GM12878 (cell line): ENCODE data around the gene F10. TPM values are rescaled to one million over a fixed set of nuclear protein-coding genes. Genes with fewer than 3 reads are reported as not detected.

Source experiments
- ATAC-seq: fragments of 200-7000 bp; cut with Tn5 transposase; 3 replicates; pipeline ENCODE4 v1.9.1; 2020; ENCODE audit warnings: mild to moderate bottlenecking, moderate library complexity
- BruUV-seq: library from RNA; stranded (reverse); fragments of 400-500 nt; replicated peaks from 2 replicates; lab custom pipeline; 2021; lab: Mats Ljungman, UMichigan
- CTCF ChIA-PET: fragments of 300-600 bp; sonication (Branson Sonifier 250); formaldehyde crosslinking; extraction: SDS; loops from one replicate; lab custom pipeline; 2021; ENCODE audit warnings: inconsistent platforms; lab: Yijun Ruan, JAX
- POLR2A ChIA-PET: fragments of 350-600 bp; formaldehyde crosslinking; extraction: SDS; loops from one replicate; lab custom pipeline; 2021; ENCODE audit warnings: inconsistent platforms; lab: Charles Lee
- RAD21 ChIA-PET: fragments of 300-600 bp; sonication (Branson Sonifier 250); formaldehyde crosslinking; loops from one replicate; lab custom pipeline; 2023; ENCODE audit warnings: antibody characterized with exemption; ENCODE audit not compliant: unreplicated experiment; lab: Charles Lee
- SMC1A ChIA-PET: fragments of 300-600 bp; sonication (Branson Sonifier 250); formaldehyde crosslinking; loops from one replicate; lab custom pipeline; 2023; ENCODE audit not compliant: unreplicated experiment, uncharacterized antibody; lab: Charles Lee
- DNase-seq: peaks from one replicate; pipeline ENCODE4 v3.0.0-alpha.2; 2011; ENCODE audit warnings: low read depth, low spot score
- FAIRE-seq: peaks from 3 replicates; lab custom pipeline; 2011; peaks lifted over from hg19 to GRCh38; lab: Jason Lieb, UNC
- H2AFZ ChIP-seq: 2 replicates; pipeline ENCODE4 v1.6.0; 2011; ENCODE audit warnings: low read depth, low read length, control low read depth; ENCODE audit not compliant: control insufficient read depth
- H3K27ac ChIP-seq: 2 replicates; pipeline ENCODE4 v1.5.1; 2011; ENCODE audit warnings: control low read depth; ENCODE audit not compliant: control insufficient read depth, insufficient read depth
- H3K27me3 ChIP-seq, 2 experiments: replicated peaks in 1 of 2; 2 replicates each; pipeline versions ENCODE4 v1.6.0 to v1.6.1; 2011; ENCODE audit warnings: low read length in 1 of 2; ENCODE audit not compliant: control insufficient read depth in 2 of 2, insufficient read depth in 2 of 2
- H3K36me3 ChIP-seq, 2 experiments: 2 replicates each; pipeline ENCODE4 v1.5.1; 2011; ENCODE audit warnings: low read length in 1 of 2; ENCODE audit not compliant: control insufficient read depth in 2 of 2, insufficient read depth in 2 of 2
- H3K4me1 ChIP-seq: 2 replicates; pipeline ENCODE4 v1.6.1; 2011; ENCODE audit warnings: mild to moderate bottlenecking, low read length, moderate library complexity, mixed read lengths; ENCODE audit not compliant: control insufficient read depth, insufficient read depth
- H3K4me2 ChIP-seq: 2 replicates; pipeline ENCODE4 v1.6.0; 2011; ENCODE audit warnings: control low read depth; ENCODE audit not compliant: control insufficient read depth, insufficient read depth
- H3K4me3 ChIP-seq: fragments of 200-600 bp; sonication (generic); 2 replicates; pipeline ENCODE4 v1.5.1; 2016
- H3K79me2 ChIP-seq: 2 replicates; pipeline ENCODE4 v1.6.0; 2011; ENCODE audit warnings: low read length; ENCODE audit not compliant: control insufficient read depth, insufficient read depth
- H3K9ac ChIP-seq: 2 replicates; pipeline ENCODE4 v1.8.0; 2011; ENCODE audit warnings: low read length, control low read depth, mixed read lengths; ENCODE audit not compliant: control insufficient read depth, insufficient read depth
- H3K9me3 ChIP-seq: replicated peaks from 3 replicates; pipeline ENCODE4 v1.5.1; 2011; ENCODE audit warnings: mild to moderate bottlenecking, low read length; ENCODE audit not compliant: control insufficient read depth, insufficient read depth
- H4K20me1 ChIP-seq: 2 replicates; pipeline ENCODE4 v1.6.0; 2011; ENCODE audit not compliant: control insufficient read depth, insufficient read depth
- BACH1 ChIP-seq: fragments of 450-650 bp; IDR thresholded peaks from 2 replicates; pipeline ENCODE4 v1.6.1; 2017; ENCODE audit warnings: mild to moderate bottlenecking, borderline replicate concordance
- BCL11A ChIP-seq: IDR thresholded peaks from 2 replicates; pipeline ENCODE4 v1.6.1; 2011; ENCODE audit warnings: low read depth, low read length
- EED ChIP-seq: sonication (generic); IDR thresholded peaks from 2 replicates; pipeline ENCODE4 v1.6.1; 2016; ENCODE audit warnings: antibody characterized with exemption, low read depth
- HDGF ChIP-seq: fragments of 450-650 bp; IDR thresholded peaks from 2 replicates; pipeline ENCODE4 v1.6.1; 2016; ENCODE audit warnings: antibody characterized with exemption
- JUND ChIP-seq: IDR thresholded peaks from 2 replicates; pipeline ENCODE4 v1.6.1; 2012; ENCODE audit warnings: low read depth, mild to moderate bottlenecking, low read length, improper control_type of control experiment, moderate library complexity
- MEF2A ChIP-seq: IDR thresholded peaks from 2 replicates; pipeline ENCODE4 v1.6.1; 2011; ENCODE audit warnings: low read depth, mild to moderate bottlenecking, low read length, moderate library complexity; ENCODE audit not compliant: insufficient read depth
- NBN ChIP-seq: fragments of 450-650 bp; IDR thresholded peaks from 2 replicates; pipeline ENCODE4 v1.6.1; 2016
- NR2C2 ChIP-seq: IDR thresholded peaks from 2 replicates; pipeline ENCODE4 v1.6.1; 2011; ENCODE audit warnings: borderline replicate concordance, low read depth; ENCODE audit not compliant: control insufficient read depth, insufficient read length
- RBBP5 ChIP-seq: fragments of 200-600 bp; sonication (generic); conservative IDR thresholded peaks from 2 replicates; pipeline ENCODE4 v1.6.1; 2016
- RELA ChIP-seq: fragments of 450-650 bp; IDR thresholded peaks from 2 replicates; pipeline ENCODE4 v1.8.0; 2014; ENCODE audit warnings: borderline replicate concordance; ENCODE audit not compliant: partially characterized antibody
- REST ChIP-seq: IDR thresholded peaks from 2 replicates; pipeline ENCODE4 v1.6.1; 2012; ENCODE audit warnings: mild to moderate bottlenecking, low read depth, low read length
- SUPT20H ChIP-seq: IDR thresholded peaks from 2 replicates; pipeline ENCODE4 v1.6.1; 2011; ENCODE audit warnings: low read depth, mild to moderate bottlenecking, low read length, moderate library complexity, borderline replicate concordance; ENCODE audit not compliant: control insufficient read depth
- TCF7 ChIP-seq: IDR thresholded peaks from 2 replicates; pipeline ENCODE4 v1.6.1; 2014; ENCODE audit warnings: antibody characterized with exemption, borderline replicate concordance
- ZBTB11 ChIP-seq: fragments of 450-650 bp; formaldehyde crosslinking; IDR thresholded peaks from 2 replicates; pipeline ENCODE4 v1.5.0; 2022; ENCODE audit warnings: mild to moderate bottlenecking, missing genetic modification characterization
- ZZZ3 ChIP-seq: IDR thresholded peaks from 2 replicates; pipeline ENCODE4 v1.6.1; 2011; ENCODE audit warnings: low read depth; ENCODE audit not compliant: control insufficient read depth, insufficient read length
- WGBS: methylation state at CpG from one replicate; pipeline ENCODE4 v1.1.6; 2016; ENCODE audit warnings: low lambda C conversion rate; ENCODE audit not compliant: insufficient replicate concordance, insufficient coverage; ENCODE audit errors: missing lambda C conversion rate; 5-methylcytosine and 5-hydroxymethylcytosine counted together
- in situ Hi-C: fragments of 300-500 bp; cut with MboI; formaldehyde crosslinking; loops from 9 replicates; pipeline ENCODE4 v1.14.3; 2018; ENCODE audit warnings: mixed read lengths
- intact Hi-C: fragments of 100-400 bp; cut with micrococcal nuclease; formaldehyde crosslinking; loops from one replicate; pipeline ENCODE4 v1.14.2; 2022; ENCODE audit not compliant: unreplicated experiment
- polyA plus RNA-seq, 11 experiments: library from polyadenylated mRNA; depleted of rRNA in 4 of 11; unstranded in 6 of 11; stranded (reverse) in 5 of 11; fragments of >200 nt; fragmentation: Nextera tagmentation in 4 of 11; fragmentation: Illumina TruSeq in 1 of 11; extraction: Ambion mirVana in 4 of 11; extraction: Trizol in 1 of 11; gene quantifications; 1 replicate in 1 of 11; 2 replicates in 10 of 11; pipeline versions ENCODE4 v1.2.1 to v1.2.3, GENCODE V29; 2011 to 2016; ENCODE audit warnings: inconsistent platforms in 2 of 11, missing spikeins in 2 of 11, low read depth in 1 of 11
- total RNA-seq, 4 experiments: library from RNA; depleted of rRNA in 3 of 4; stranded (reverse); fragments of >200 nt in 3 of 4; fragmentation: Illumina TruSeq in 1 of 4; extraction: Trizol in 1 of 4; gene quantifications; 2 replicates each; pipeline versions ENCODE4 v1.2.1 to v1.2.3, GENCODE V29; 2013 to 2021

Gene F10
- total and polyA plus RNA-seq, 10 of the 15 experiments (the other 5 are each of a cell fraction or from before 2014, with no cell fraction given): not detected

GRCh38 chr13:113083402-113084061 lies 39.1 kb upstream of the F10 start:
- no peak overlapping the region for H3K9ac ChIP-seq
- H3K4me1 ChIP-seq: no peaks in the 10 kb centered on the region
- intact Hi-C loops: no loop called here
- RAD21 ChIA-PET: no interaction called here
- 36% methylated on average over 17 of the region's 18 CpGs for WGBS
- DNase-seq (no peak), FAIRE-seq (no peak), ATAC-seq (no peak)
- SMC1A ChIA-PET: no interaction called here
- CTCF ChIA-PET: no interaction called here
- no peaks in the 10 kb centered on the region for H4K20me1 ChIP-seq
- H3K27ac ChIP-seq: no peak overlapping the region
- no TSS peak for BruUV-seq
- H3K79me2 ChIP-seq: no peaks in the 10 kb centered on the region
- TF ChIP-seq REST: no peak
- TF ChIP-seq MEF2A: no peak
- TF ChIP-seq JUND: no peak
- TF ChIP-seq RELA: no peak
- TF ChIP-seq BACH1: no peak
- TF ChIP-seq SUPT20H: no peak
- TF ChIP-seq EED: no peak
- no peak for TF ChIP-seq NR2C2
- TF ChIP-seq RBBP5: no peak
- TF ChIP-seq ZBTB11 (CRISPR knock-in tag): no peak
- no peak for TF ChIP-seq ZZZ3
- TF ChIP-seq HDGF: no peak
- no peak for TF ChIP-seq TCF7
- no peak for TF ChIP-seq NBN
- TF ChIP-seq BCL11A: no peak
- no peak overlapping the region for H2AFZ ChIP-seq
- no peaks in the 10 kb centered on the region for H3K36me3 ChIP-seq
- no peak overlapping the region for H3K4me3 ChIP-seq
- H3K9me3 ChIP-seq: no peaks in the 10 kb centered on the region
- no peaks in the 10 kb centered on the region for H3K27me3 ChIP-seq
- POLR2A ChIA-PET: no interaction called here
- in situ Hi-C loops: no loop called here
- no peak overlapping the region for H3K4me2 ChIP-seq
